MM.1S (cell line): ENCODE measurements around the gene GRIK4.
"Not testable (repeated sequence)": the region's sequence is repeated elsewhere in the genome, so short reads cannot be mapped to it uniquely, and the experiment has no call there.

Experiments
- DNase-seq: peaks from one replicate; pipeline ENCODE4 v3.0.0-alpha.2; 2015
- H2AFZ ChIP-seq: fragments of 300-600 bp; sonication (generic); 2 replicates; pipeline ENCODE4 v1.6.0; 2016; ENCODE audit warnings: antibody characterized with exemption, low read length
- H3F3A ChIP-seq: fragments of 300-600 bp; sonication (generic); 2 replicates; pipeline ENCODE4 v1.6.1; 2016; ENCODE audit warnings: mild to moderate bottlenecking, antibody characterized with exemption, low read length, moderate library complexity, mixed read lengths; ENCODE audit not compliant: insufficient read depth
- H3K27ac ChIP-seq: fragments of 300-600 bp; sonication (generic); 2 replicates; pipeline ENCODE4 v1.5.1; 2016; ENCODE audit warnings: mild to moderate bottlenecking, low read length
- H3K27me3 ChIP-seq: fragments of 300-600 bp; sonication (generic); replicated peaks from 2 replicates; pipeline ENCODE4 v1.6.0; 2016; ENCODE audit warnings: low read length; ENCODE audit not compliant: insufficient read depth
- H3K36me3 ChIP-seq: fragments of 300-600 bp; sonication (generic); replicated peaks from 2 replicates; pipeline ENCODE4 v1.6.1; 2016; ENCODE audit warnings: mild to moderate bottlenecking, low read length, mixed read lengths; ENCODE audit not compliant: insufficient read depth
- H3K4me1 ChIP-seq: fragments of 300-600 bp; sonication (generic); 2 replicates; pipeline ENCODE4 v1.6.1; 2016; ENCODE audit warnings: low read length, mixed read lengths
- H3K4me2 ChIP-seq: fragments of 300-600 bp; sonication (generic); 2 replicates; pipeline ENCODE4 v1.6.0; 2016; ENCODE audit warnings: low read depth, low read length
- H3K4me3 ChIP-seq: fragments of 300-600 bp; sonication (generic); 2 replicates; pipeline ENCODE4 v1.5.1; 2016; ENCODE audit warnings: low read length, mixed read lengths
- H3K79me2 ChIP-seq: fragments of 300-600 bp; sonication (generic); 2 replicates; pipeline ENCODE4 v1.6.1; 2016; ENCODE audit warnings: mixed run types, low read length, mixed read lengths
- H3K9ac ChIP-seq: fragments of 300-600 bp; sonication (generic); 2 replicates; pipeline ENCODE4 v1.6.1; 2016; ENCODE audit warnings: low read length, mixed read lengths
- H3K9me2 ChIP-seq: fragments of 300-600 bp; sonication (generic); replicated peaks from 2 replicates; pipeline ENCODE4 v1.6.1; 2016; ENCODE audit warnings: mild to moderate bottlenecking, low read length, mixed read lengths; ENCODE audit not compliant: insufficient read depth
- H3K9me3 ChIP-seq: fragments of 300-600 bp; sonication (generic); replicated peaks from 2 replicates; pipeline ENCODE4 v1.6.1; 2016; ENCODE audit warnings: mild to moderate bottlenecking, low read length, mixed read lengths; ENCODE audit not compliant: insufficient read depth
- H4K20me1 ChIP-seq: fragments of 300-600 bp; sonication (generic); 2 replicates; pipeline ENCODE4 v1.6.1; 2016; ENCODE audit warnings: mild to moderate bottlenecking, low read length, moderate library complexity, mixed read lengths; ENCODE audit not compliant: insufficient read depth
- CTCF ChIP-seq: fragments of 300-600 bp; sonication (generic); IDR thresholded peaks from 2 replicates; pipeline ENCODE4 v1.5.1; 2016; ENCODE audit warnings: antibody characterized with exemption, low read length, mixed read lengths
- EZH2 ChIP-seq: fragments of 300-600 bp; sonication (generic); optimal IDR thresholded peaks from 2 replicates; pipeline ENCODE3; 2017; ENCODE audit warnings: low read depth, mild to moderate bottlenecking, antibody characterized with exemption, low read length, mixed read lengths
- EZH2phosphoT487 ChIP-seq: fragments of 300-600 bp; sonication (generic); IDR thresholded peaks from 2 replicates; pipeline ENCODE4 v1.6.1; 2018; ENCODE audit warnings: antibody characterized with exemption, low read length

Gene GRIK4

GRCh38 chr11:120752668-120753067 is 241.1 kb downstream of the GRIK4 start:
- H3F3A ChIP-seq, result no peaks in the 10 kb centered on the region
- H3K4me2 ChIP-seq, result no peak overlapping the region
- H3K27ac ChIP-seq, result no peak overlapping the region
- no peaks in the 10 kb centered on the region for H3K79me2 ChIP-seq
- H3K9me2 ChIP-seq, result no peaks in the 10 kb centered on the region
- no peaks in the 10 kb centered on the region for H3K4me1 ChIP-seq
- H2AFZ ChIP-seq, result no peak overlapping the region
- H3K4me3 ChIP-seq, result no peak overlapping the region
- H3K36me3 ChIP-seq, result no peaks in the 10 kb centered on the region
- no peak for DNase-seq
- no peaks in the 10 kb centered on the region for H4K20me1 ChIP-seq
- no peaks in the 10 kb centered on the region for H3K27me3 ChIP-seq
- H3K9me3 ChIP-seq, result no peaks in the 10 kb centered on the region
- no peak overlapping the region for H3K9ac ChIP-seq
- TF ChIP-seq EZH2, result no peak
- no peak for TF ChIP-seq EZH2phosphoT487

- DNase-seq, result no peak
- H3K9me2 ChIP-seq, result no peaks in the 10 kb centered on the region
- H3K9me3 ChIP-seq, result no peaks in the 10 kb centered on the region
- no peaks in the 10 kb centered on the region for H3K79me2 ChIP-seq
- H3K9ac ChIP-seq, result no peak overlapping the region
- H3K4me1 ChIP-seq, result no peaks in the 10 kb centered on the region
- H3F3A ChIP-seq, result no peaks in the 10 kb centered on the region
- no peak overlapping the region for H3K4me3 ChIP-seq
- H3K27ac ChIP-seq, result no peak overlapping the region
- H3K4me2 ChIP-seq, result no peak overlapping the region
- no peaks in the 10 kb centered on the region for H3K36me3 ChIP-seq
- no peak overlapping the region for H2AFZ ChIP-seq
- no peaks in the 10 kb centered on the region for H3K27me3 ChIP-seq
- TF ChIP-seq EZH2phosphoT487 (no peak), CTCF (no peak), EZH2 (no peak)
- no peaks in the 10 kb centered on the region for H4K20me1 ChIP-seq
Observed at GRCh38 chr11:120756931-120757330, 245.4 kb downstream of the GRIK4 start.

- H3F3A ChIP-seq, result no peaks in the 10 kb centered on the region
- H3K36me3 ChIP-seq, result no peaks in the 10 kb centered on the region
- H3K27ac ChIP-seq, result no peak overlapping the region
- H3K79me2 ChIP-seq, result no peaks in the 10 kb centered on the region
- H3K9ac ChIP-seq, result no peak overlapping the region
- no peaks in the 10 kb centered on the region for H3K27me3 ChIP-seq
- no peak overlapping the region for H3K4me2 ChIP-seq
- no peaks in the 10 kb centered on the region for H3K4me1 ChIP-seq
- H2AFZ ChIP-seq, result no peak overlapping the region
- no peak overlapping the region for H3K4me3 ChIP-seq
- H4K20me1 ChIP-seq, result no peaks in the 10 kb centered on the region
- TF ChIP-seq EZH2phosphoT487 (no peak), EZH2 (no peak), CTCF (no peak)
- no peaks in the 10 kb centered on the region for H3K9me2 ChIP-seq
- H3K9me3 ChIP-seq, result no peaks in the 10 kb centered on the region
- no peak for DNase-seq
Observed at GRCh38 chr11:120759046-120759445, 247.5 kb downstream of the GRIK4 start.

- H3K4me2 ChIP-seq, H3K9ac ChIP-seq, H3K4me3 ChIP-seq, H3K4me1 ChIP-seq, H4K20me1 ChIP-seq, DNase-seq, H3K9me3 ChIP-seq, H2AFZ ChIP-seq, H3K27ac ChIP-seq, H3K79me2 ChIP-seq, H3F3A ChIP-seq, H3K36me3 ChIP-seq, H3K9me2 ChIP-seq, H3K27me3 ChIP-seq: not testable (repeated sequence)
Observed at GRCh38 chr11:120765710-120766109, 254.2 kb downstream of the GRIK4 start.
